ENCODE data around the gene PRKAG2.

The PRKAG2 gene

GRCh38 chr7:151743481-151743983 is 133.4 kb downstream of the PRKAG2 start:
- FAIRE-seq (no peak), DNase-seq (ENCODE audit: insufficient read length, low spot score) (no peak)
- no peak for TF ChIP-seq CTCF (IDR thresholded peaks at IDR 0.05; ENCODE audit: insufficient read depth, missing control alignments)

GRCh38 chr7:151742713-151743480 is 134.0 kb downstream of the PRKAG2 start:
- no peak for DNase-seq (ENCODE audit: insufficient read length, low spot score)
- FAIRE-seq = no peak
- no peak for TF ChIP-seq CTCF (IDR thresholded peaks at IDR 0.05; ENCODE audit: insufficient read depth, missing control alignments)

GRCh38 chr7:151741585-151741984 is 135.3 kb downstream of the PRKAG2 start:
- no peak for DNase-seq (ENCODE audit: insufficient read length, low spot score)
- FAIRE-seq = no peak
- TF ChIP-seq CTCF (IDR thresholded peaks at IDR 0.05; ENCODE audit: insufficient read depth, missing control alignments) = no peak

- no peak for TF ChIP-seq CTCF (IDR thresholded peaks at IDR 0.05; ENCODE audit: insufficient read depth, missing control alignments)
Observed at GRCh38 chr7:151740081-151740851, 136.6 kb downstream of the PRKAG2 start.

GRCh38 chr7:151738925-151739324 is 138.0 kb downstream of the PRKAG2 start:
- no peak for DNase-seq (ENCODE audit: insufficient read length, low spot score)
- FAIRE-seq = no peak
- TF ChIP-seq CTCF (IDR thresholded peaks at IDR 0.05; ENCODE audit: insufficient read depth, missing control alignments) = no peak

More at GRCh38 chr7:151740081-151740851, 136.6 kb downstream of the PRKAG2 start:
- no peak for DNase-seq (ENCODE audit: insufficient read length, low spot score)
- FAIRE-seq = no peak

GRCh38 chr7:151736403-151736909 is 140.5 kb downstream of the PRKAG2 start:
- no peak for FAIRE-seq
- no peak for DNase-seq (ENCODE audit: insufficient read length, low spot score)
- no peak for TF ChIP-seq CTCF (IDR thresholded peaks at IDR 0.05; ENCODE audit: insufficient read depth, missing control alignments)

Measured in D721Med (cell line).